Colon (tissue), 2 donors: ENCODE results near the gene ATN1.

Experiments used
- FAIRE-seq: peaks from 2 replicates; lab custom pipeline; 2012; peaks lifted over from hg19 to GRCh38; lab: Jason Lieb, UNC
- donor health status: control.
- donor health status: control.

Gene ATN1

GRCh38 chr12:6975297-6976032 lies 47.7 kb downstream of the ATN1 start:
- no peak for FAIRE-seq

- no peak for FAIRE-seq
Observed at GRCh38 chr12:6977653-6978052, 49.9 kb downstream of the ATN1 start.

GRCh38 chr12:6978188-6978587 lies 50.4 kb downstream of the ATN1 start:
- no peak for FAIRE-seq

GRCh38 chr12:6978611-6979011 lies 50.9 kb downstream of the ATN1 start:
- no peak for FAIRE-seq

GRCh38 chr12:6979021-6979420 lies 51.3 kb downstream of the ATN1 start:
- FAIRE-seq, result no peak

GRCh38 chr12:6979453-6979852 lies 51.7 kb downstream of the ATN1 start:
- no peak for FAIRE-seq

- FAIRE-seq, result no peak
Observed at GRCh38 chr12:6980075-6980474, 52.3 kb downstream of the ATN1 start.

GRCh38 chr12:6980740-6981139 lies 53.0 kb downstream of the ATN1 start:
- no peak for FAIRE-seq

- FAIRE-seq, result no peak
Observed at GRCh38 chr12:6981152-6982052, 53.6 kb downstream of the ATN1 start.

GRCh38 chr12:6982532-6982931 lies 54.8 kb downstream of the ATN1 start:
- no peak for FAIRE-seq

- FAIRE-seq, result no peak
Observed at GRCh38 chr12:6987956-6988553, 60.3 kb downstream of the ATN1 start.
